Muscle layer of colon (tissue), 2 donors: ENCODE results near the gene NUDCD3.

Experiments used
- H3K27ac ChIP-seq: one replicate; pipeline ENCODE4 v1.7.0; 2013; ENCODE audit warnings: low read depth, mild to moderate bottlenecking, low read length, moderate library complexity
- H3K27me3 ChIP-seq, 2 donors: one replicate each; pipeline ENCODE4 v1.7.0; 2013; ENCODE audit warnings: low read length in 2 of 2, mild to moderate bottlenecking in 2 of 2; ENCODE audit not compliant: insufficient read depth in 2 of 2, control insufficient read depth in 1 of 2
- H3K36me3 ChIP-seq: one replicate; pipeline ENCODE4 v1.7.0; 2013; ENCODE audit warnings: mild to moderate bottlenecking, low read length; ENCODE audit not compliant: insufficient read depth
- H3K4me1 ChIP-seq: one replicate; pipeline ENCODE4 v1.7.0; 2013; ENCODE audit warnings: mild to moderate bottlenecking, low read length; ENCODE audit not compliant: insufficient read depth
- H3K4me3 ChIP-seq, 2 donors: one replicate each; pipeline ENCODE4 v1.7.0; 2013; ENCODE audit warnings: low read length in 2 of 2, low read depth in 1 of 2, mild to moderate bottlenecking in 1 of 2, moderate library complexity in 1 of 2
- H3K9ac ChIP-seq: one replicate; pipeline ENCODE4 v1.7.0; 2013; ENCODE audit warnings: low read length
- H3K9me3 ChIP-seq: one replicate; pipeline ENCODE4 v1.7.0; 2013; ENCODE audit warnings: mild to moderate bottlenecking, low read length
- donor health status: abdominal sarcoma.
- donor health status: Adenocarcinoma of cecum.

NUDCD3 gene

DNA sequence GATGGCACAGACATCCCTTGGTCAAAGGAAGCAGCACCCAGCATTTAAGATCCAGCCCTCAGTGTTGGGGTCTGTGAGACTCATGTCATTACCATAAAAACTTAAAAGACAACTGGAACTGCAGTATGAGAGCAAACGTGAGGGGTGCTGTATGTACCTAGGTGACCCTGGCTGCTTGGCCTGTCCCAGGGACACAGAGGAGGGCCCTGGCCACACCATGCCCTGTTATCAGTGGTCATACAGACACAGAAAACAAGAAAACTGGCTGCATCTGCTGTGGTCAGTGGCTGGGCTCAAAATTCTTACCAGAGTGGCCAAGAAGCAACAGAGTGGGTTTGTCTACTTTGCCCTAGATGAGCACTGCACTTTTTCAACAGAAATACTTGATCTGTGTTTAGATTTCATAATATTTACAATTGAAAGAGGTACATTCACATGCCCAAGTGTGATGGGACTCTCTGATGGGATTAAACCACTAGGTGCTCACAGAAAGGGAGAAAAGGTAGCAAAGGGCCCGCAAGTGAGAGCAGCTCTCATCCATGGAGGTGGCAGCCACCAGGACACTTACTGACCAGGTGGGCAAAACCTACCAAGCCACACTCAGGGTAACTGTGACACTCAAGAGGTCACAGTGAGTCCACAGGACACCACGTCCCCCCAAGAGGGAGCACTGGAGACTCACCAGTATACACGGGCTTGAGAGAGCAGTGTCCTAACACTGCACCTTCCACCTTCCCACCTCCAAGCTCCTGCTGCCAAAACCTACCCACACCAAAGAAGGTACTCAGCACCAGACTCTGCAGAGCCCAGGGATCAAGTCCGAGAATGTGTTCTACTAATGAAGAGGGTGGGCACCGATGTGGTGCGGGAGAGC lies 97.0 kb downstream of the NUDCD3 start:
- Histone ChIP-seq H3K9ac (no peak overlapping the region), H3K4me1 (peaks cover 12% of the 10 kb centered on the region), H3K27me3 (no peaks in the 10 kb centered on the region), H3K27ac (no peak overlapping the region), H3K4me3 (no peak overlapping the region), H3K9me3 (no peaks in the 10 kb centered on the region), H3K36me3 (peaks cover 36% of the 10 kb centered on the region)

DNA sequence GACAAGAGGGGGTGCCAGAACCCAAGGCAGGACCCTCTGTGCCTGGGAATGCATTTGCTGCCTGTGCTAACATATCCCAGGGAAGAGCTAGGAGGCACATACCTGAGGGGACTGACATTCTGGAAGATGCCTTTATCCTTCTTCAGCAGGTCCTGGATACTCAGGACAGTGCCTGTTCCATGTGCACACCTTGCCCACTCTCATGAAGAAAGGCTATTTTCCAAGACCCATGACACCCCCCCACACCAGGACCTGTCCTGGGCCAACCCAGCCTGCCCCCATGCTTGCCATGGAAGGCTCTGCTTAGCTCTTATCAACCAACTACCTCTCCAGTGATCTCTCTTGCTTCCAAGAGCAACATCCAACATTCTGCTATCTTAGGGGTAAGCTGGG lies 97.8 kb downstream of the NUDCD3 start:
- Histone ChIP-seq H3K4me3 (no peak overlapping the region), H3K36me3 (peaks cover 39% of the 10 kb centered on the region), H3K27ac (no peak overlapping the region), H3K27me3 (no peaks in the 10 kb centered on the region), H3K9me3 (no peaks in the 10 kb centered on the region), H3K4me1 (peaks cover 12% of the 10 kb centered on the region), H3K9ac (no peak overlapping the region)

DNA sequence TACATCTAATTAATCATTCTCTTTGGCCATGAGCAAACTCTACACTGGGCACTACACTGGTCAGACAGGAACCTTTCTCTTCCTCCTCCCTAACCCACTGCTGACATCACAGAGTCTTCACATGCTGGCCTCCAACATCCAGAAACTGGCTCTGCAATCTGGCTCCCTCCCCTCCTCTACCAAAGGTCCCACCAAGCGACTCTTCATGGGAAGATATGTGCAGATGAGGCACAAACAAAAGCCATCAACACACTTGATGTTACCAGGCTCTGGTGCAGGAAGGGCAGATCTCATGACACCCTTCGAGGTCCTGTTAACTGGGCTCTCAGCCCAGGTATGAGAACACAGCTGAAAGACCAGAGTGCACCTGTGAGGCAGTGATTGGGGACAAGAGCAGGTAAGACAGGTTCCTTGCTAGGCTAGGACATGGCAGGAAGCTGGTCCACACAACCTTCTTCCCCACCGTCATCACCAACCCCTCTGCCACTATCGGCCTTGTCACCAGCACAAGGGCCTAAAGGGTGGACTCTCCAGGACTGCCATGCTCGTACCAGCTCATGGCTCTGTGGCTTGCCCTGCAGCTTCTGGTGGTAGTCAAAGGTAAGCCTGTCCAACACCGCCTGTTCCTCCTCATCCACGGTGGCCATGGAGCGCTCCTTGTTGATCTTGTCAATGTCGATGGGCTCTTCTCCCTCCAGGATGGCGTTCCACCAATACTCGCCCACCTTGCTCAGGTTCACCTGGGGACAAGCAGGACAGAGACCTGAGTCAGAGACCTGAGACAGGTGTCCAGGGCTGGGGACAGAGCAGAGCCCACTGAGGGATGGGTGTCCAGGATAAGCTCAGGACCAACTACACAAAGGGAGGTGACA lies 98.5 kb downstream of the NUDCD3 start:
- no peak overlapping the region for H3K27ac ChIP-seq
- H3K9ac ChIP-seq = no peak overlapping the region
- H3K4me1 ChIP-seq = peaks cover 7% of the 10 kb centered on the region
- no peaks in the 10 kb centered on the region for H3K27me3 ChIP-seq
- H3K36me3 ChIP-seq = peaks cover 43% of the 10 kb centered on the region
- H3K9me3 ChIP-seq = no peaks in the 10 kb centered on the region
- no peak overlapping the region for H3K4me3 ChIP-seq

DNA sequence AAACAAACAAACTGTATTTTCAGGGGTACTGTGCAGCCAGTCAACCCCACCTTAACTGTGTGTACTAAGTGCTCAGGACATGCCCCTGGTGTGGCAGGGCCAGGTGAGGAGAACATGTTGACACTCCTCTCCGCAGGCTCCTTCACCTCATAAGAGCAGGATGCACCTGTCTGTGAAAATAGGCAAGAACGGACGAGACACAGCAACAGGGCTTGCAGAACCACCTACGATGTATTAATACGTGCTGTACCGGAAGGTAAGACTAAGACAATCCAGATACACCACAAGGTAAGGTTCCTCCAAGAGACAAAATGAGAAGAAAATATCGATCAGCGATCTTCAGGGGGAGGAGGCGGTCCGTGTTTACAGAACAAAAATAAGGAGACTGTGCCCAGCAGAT lies 99.3 kb downstream of the NUDCD3 start:
- Histone ChIP-seq H3K36me3 (peaks cover 46% of the 10 kb centered on the region), H3K27me3 (no peaks in the 10 kb centered on the region), H3K4me3 (no peak overlapping the region), H3K27ac (no peak overlapping the region), H3K9me3 (no peaks in the 10 kb centered on the region), H3K4me1 (no peaks in the 10 kb centered on the region), H3K9ac (no peak overlapping the region)

DNA sequence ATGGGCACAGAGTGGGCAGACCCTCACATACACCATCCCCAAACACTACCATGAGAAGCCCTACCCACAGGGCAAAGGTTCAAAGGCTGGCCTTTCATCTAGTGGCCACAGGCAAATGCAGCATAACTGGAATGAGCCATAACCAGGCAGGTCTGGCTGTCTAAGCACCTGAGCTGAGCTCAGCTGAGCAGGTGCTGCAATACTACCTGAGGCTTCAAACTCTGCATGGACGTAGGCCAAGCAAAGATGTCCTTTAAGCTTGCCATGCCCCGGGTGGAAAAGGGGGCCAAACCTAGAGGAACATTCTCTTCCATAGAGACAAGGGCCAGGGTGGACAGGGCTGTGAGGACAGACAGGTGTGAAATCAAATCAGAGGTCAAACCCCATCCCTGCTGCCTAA lies 99.8 kb downstream of the NUDCD3 start:
- Histone ChIP-seq H3K9ac (no peak overlapping the region), H3K4me1 (no peaks in the 10 kb centered on the region), H3K4me3 (no peak overlapping the region), H3K27ac (no peak overlapping the region), H3K9me3 (no peaks in the 10 kb centered on the region), H3K27me3 (no peaks in the 10 kb centered on the region), H3K36me3 (peaks cover 48% of the 10 kb centered on the region)

DNA sequence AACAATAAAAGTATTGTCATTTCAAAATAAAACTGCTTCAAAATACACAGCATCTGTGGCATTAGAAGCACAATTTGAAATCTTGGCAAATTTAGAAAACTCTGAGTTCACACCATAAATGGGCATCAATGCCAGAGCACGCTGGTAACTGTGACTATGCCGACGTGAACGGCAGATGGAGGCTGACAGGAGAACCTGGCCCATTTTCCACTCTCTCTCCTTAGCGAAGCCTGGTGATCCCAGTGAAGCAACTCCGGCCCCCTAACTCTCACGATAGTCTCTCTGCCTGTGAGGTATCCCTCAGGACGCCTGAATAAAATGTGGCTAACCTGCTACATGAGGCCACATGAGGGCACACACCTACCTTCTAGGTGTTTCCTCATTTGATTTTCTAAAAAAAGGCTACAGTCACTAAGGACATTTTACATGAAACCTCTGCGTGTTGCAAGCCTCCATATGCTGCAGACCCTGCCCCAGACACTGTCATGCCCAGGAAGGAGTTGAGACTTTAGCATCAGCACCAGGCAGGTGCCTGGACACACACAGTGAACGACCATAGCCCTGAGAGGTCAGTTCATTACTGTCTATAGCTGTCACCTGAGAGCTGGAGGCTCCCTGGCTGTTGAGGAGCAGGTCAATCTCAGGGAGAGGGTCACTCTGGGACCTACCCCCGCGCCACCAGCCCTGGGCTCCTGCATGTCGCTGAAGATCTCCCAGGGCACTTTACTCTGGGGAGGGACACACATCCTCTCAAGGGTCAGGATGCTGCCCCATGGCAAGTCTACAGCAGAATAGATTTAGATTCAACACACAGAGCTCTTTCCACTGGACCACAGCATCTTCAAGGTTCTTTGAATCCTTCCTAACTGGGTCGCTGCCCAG lies 102.1 kb downstream of the NUDCD3 start:
- Histone ChIP-seq H3K9ac (no peak overlapping the region), H3K27me3 (no peaks in the 10 kb centered on the region), H3K27ac (no peak overlapping the region), H3K4me3 (no peak overlapping the region), H3K9me3 (no peaks in the 10 kb centered on the region), H3K36me3 (peaks cover 61% of the 10 kb centered on the region), H3K4me1 (no peaks in the 10 kb centered on the region)

DNA sequence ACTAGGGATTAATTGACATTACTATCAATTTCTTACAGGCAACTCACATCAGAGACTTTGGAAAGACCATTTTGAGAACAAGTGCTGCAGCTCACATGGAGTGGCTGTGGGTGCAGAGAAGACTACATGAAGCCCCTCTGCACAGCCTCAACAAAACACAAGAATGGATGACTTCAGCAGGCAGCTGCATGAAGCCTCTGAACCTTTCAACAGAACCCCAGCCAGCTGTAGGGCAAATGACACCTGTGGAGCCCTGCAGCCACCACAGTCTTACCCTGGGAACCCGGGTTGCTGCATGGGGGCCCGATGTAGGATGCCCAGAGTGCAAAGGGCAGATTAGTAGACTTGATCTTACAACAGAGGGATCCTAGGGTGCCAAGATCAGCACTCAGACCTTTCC lies 103.1 kb downstream of the NUDCD3 start:
- Histone ChIP-seq H3K27me3 (no peaks in the 10 kb centered on the region), H3K4me3 (no peak overlapping the region), H3K9me3 (no peaks in the 10 kb centered on the region), H3K4me1 (no peaks in the 10 kb centered on the region), H3K36me3 (peaks cover 65% of the 10 kb centered on the region), H3K27ac (no peak overlapping the region), H3K9ac (no peak overlapping the region)

DNA sequence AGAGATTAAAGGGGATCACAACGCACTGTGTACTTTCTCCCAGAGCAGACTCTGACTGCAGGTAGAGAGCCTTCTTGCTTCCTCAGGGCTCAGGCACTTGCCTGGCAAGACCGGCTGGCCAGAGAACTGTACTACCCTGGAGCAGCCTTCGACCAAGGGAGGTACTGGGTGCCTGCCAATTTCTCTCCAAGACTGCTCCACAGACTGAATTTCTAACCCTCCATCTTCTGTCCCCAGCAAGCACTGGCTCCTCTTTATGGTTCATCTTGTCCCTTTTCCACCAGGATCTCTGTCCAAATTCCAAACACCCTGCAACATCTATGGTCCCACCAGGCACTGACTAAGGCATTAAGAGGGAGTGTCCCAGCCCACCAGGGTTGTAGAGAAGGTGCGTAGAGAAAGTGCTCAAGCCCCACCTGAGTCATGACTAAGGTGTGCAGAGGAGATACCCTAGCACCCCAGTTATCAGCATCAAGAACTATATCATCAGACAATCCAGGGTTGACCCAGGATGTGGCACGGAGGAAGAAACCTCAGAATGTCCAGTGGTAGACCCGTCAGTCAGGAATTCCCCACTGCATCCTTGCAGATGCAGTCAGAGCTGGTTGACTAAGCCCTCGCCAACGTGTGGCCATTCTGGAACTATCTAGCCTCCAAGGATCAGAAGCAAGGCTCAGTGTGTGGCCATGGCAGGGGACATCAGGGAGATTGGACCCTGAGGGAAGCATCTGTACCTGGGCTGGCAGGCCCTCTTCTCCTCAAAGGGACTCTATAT lies 104.1 kb downstream of the NUDCD3 start:
- no peak overlapping the region for H3K27ac ChIP-seq
- H3K9me3 ChIP-seq = no peaks in the 10 kb centered on the region
- H3K4me1 ChIP-seq = no peaks in the 10 kb centered on the region
- H3K36me3 ChIP-seq = peaks cover 56% of the 10 kb centered on the region
- no peak overlapping the region for H3K4me3 ChIP-seq
- no peak overlapping the region for H3K9ac ChIP-seq
- no peaks in the 10 kb centered on the region for H3K27me3 ChIP-seq

DNA sequence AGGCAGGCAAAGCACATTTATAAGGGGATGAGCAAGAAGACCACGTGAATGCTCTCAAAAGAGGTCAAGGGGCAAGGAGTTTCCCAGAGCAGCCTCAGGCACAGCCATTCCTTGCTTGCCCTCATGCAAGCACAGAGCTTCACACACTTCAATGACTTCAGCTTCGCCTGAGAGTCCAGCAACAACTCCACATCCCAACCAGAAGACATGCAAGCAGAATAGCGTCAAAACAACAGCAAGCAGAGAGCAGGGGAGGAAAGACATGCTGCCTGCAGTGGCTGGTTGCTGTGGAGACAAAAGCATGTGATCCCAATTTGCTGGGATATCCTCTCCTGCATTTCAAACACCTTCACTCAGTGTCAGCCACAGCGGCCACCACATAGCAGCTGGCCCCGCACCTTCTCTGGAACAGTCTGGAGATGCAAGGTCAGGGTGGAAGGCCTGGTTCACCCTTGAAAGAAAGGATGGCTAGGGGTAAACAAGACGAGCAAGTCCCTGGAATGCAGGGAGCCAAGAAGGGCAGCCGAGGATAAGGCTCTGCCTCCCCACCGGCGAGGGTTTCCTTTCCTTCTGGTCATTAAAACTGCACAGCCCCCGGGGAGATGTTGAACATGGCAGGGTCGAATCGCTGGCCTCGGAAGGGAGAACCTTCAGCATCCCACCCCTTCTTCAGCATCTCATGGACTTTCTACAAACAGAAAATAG lies 104.9 kb downstream of the NUDCD3 start:
- Histone ChIP-seq H3K9ac (no peak overlapping the region), H3K27me3 (no peaks in the 10 kb centered on the region), H3K36me3 (peaks cover 48% of the 10 kb centered on the region), H3K4me1 (no peaks in the 10 kb centered on the region), H3K27ac (no peak overlapping the region), H3K4me3 (no peak overlapping the region), H3K9me3 (no peaks in the 10 kb centered on the region)
